Left cardiac atrium (tissue), 4 donors: ENCODE data around the gene FLYWCH1. TPM values are rescaled to one million over a fixed set of nuclear protein-coding genes. Genes with fewer than 3 reads are reported as not detected.
"Not testable (repeated sequence)": the region's sequence is repeated elsewhere in the genome, so short reads cannot be mapped to it uniquely, and the experiment has no call there.

Source experiments
- ATAC-seq, 2 donors: fragments of 200-7000 bp; cut with Tn5 transposase; one replicate each; pipeline ENCODE4 v1.9.1; 2020; ENCODE audit warnings: mild to moderate bottlenecking in 2 of 2, moderate library complexity in 2 of 2
- DNase-seq: peaks from one replicate; pipeline ENCODE4 v3.0.0-alpha.2; 2020
- intact Hi-C, 2 donors: fragments of 100-400 bp; cut with DNase I; formaldehyde crosslinking; loops; one replicate each; pipeline versions ENCODE4 v1.14.1 to v1.15.1; 2022 to 2023
- total RNA-seq, 2 donors: library from RNA; stranded (reverse); fragmentation: NEBNext Ultra II Directional; extraction: Animal tissue kit (Norgen Biotek cat#: 25700); gene quantifications; one replicate each; pipeline ENCODE4 v1.2.1, GENCODE V29; 2021
- donor health status: DM: no; HTN: yes; CAD: no.
- donor health status: DM: no; HTN: yes; CAD: no; lungs with severe emphysema.
- donor health status: DM: yes; HTN: yes; CAD: no.
- donor health status: Dilated cardiomyopathy.

Gene FLYWCH1
- total RNA-seq, 2 donors from 2014 or later = 31.4 to 35.1 TPM

DNA sequence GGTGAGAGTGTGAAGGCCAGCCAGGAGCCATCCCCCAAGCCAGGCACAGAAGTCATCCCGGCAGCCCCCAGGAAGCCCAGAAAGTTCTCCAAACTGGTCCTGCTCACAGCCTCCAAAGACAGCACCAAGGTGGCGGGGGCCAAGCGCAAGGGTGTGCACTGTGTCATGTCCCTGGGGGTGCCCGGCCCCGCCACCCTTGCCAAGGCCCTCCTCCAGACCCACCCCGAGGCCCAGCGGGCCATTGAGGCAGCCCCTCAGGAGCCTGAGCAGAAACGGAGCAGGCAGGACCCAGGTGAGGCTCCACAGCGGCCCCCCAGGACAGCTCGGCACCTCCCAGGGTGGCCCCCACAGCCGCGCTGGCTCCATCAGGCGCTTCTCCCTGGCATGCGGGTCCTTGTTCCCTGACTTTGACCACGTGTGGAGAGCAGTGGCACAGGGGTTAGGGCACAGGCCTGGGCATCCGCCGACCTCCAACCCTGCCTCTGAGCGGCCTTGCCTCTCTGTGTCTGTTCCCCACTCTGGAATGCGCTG, 15.2 kb upstream of the FLYWCH1 start:
- DNase-seq = no peak
- peak in 1 of 2 donors; percentile 7 for ATAC-seq
- intact Hi-C loops = no loop called here

DNA sequence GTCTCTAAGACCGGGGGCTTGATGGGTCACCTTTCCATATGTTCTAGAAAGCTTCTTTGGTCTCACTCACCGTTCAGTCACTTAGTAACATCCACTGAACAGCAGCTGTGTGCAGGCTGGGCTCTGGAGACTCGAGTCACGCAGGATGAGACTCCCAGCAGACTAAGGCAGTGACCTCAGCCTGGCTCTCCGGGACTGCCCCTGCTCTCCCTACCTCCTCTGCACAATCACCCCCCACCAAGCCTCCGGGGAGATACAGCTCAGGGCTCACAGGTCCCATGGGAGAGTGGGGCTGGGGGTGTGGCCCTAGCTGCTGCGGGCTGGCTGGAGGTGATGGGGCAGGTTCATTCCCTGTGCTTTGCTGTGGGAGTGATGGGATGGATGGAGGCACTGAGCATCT, 14.6 kb upstream of the FLYWCH1 start:
- intact Hi-C loops = no loop called here
- no peak for DNase-seq
- no peak for ATAC-seq

DNA sequence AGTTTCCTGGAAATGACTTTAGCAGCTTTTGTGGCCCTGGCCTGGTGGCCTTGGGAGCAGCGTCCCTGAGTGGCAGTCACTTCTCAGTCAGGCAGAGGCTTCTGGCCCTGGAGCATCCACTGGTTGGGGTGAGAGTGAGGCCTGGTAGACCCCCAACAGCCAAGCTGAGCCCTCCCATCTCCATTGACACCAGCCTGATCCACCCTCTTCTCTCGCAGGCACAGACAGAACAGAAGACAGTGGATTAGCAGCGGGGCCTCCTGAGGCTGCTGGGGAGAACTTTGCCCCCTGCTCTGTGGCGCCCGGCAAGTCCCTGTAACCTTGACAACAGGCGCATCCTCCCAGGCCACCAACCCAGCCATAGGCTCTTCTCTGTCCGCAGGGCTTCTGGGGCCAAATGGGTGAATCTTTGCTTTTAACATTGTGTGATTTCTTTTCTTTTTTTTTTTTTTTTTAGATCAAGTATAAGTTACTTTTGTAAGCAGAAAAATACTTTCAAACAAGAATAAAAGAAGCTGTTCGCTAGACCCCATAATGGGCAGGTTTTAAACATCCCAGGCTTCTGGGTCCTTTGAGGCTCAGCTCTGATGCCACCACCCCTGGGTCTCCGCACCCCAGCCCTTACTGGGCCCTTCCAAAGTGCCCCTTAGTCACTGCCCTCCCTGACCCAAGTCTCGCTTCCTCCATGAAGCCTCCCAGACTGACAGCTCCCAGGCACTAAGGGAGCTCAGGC, 12.7 kb upstream of the FLYWCH1 start:
- DNase-seq (no peak), ATAC-seq (no peak)
- intact Hi-C loops = no loop called here

DNA sequence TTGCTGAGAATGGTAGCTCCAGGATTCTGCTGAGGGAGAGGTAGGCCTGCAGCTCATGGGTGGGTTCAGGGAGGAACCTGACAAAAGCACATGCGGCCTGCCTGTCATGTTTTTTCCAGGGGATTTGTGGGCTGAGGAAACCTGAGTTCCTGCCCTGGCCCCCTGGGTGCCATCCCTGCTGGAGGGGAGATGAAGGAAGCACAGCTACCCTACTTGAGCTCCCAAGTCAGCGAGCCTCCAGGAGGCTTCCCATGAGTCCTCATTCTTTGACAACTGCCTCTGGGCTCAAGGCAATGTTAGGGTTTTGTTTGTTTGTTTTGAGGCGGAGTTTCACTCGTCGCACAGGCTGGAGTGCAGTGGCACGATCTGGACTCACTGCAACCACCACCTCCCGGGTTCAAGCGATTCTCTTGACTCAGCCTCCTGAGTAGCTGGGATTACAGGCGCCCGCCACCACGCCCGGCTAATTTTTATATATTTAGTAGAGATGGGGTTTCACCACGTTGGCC, 12.1 kb upstream of the FLYWCH1 start:
- DNase-seq (no peak), ATAC-seq (no peak)
- intact Hi-C loops = no loop called here

DNA sequence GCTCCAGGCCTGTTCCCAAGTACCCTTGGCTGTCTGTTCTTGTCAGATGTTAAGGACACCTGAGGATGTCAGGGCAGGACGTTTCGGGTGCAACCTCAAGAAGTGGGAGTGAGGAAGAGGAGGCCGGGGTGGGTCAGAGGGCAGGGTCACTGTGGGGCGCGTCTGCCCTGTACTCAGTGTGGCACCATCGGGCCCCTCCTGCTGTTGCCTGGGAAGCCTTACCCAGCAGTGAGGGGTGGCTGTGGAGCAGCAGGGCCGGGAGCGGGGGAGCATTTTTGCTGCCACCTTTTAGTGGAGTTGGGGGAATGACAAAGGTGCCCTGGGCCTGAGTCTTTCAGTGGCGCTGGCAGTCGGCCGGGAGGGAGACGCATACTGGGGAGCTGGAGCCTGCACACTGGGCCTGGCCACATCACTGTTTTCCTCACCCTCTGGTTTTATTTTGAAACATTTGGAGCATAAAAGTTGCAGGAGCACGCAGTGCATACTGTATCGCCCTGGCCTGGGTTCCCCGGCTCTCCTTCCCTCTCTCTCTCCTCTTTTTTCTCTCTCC, 11.1 kb upstream of the FLYWCH1 start:
- intact Hi-C loops = no loop called here
- ATAC-seq (no peak), DNase-seq (no peak)

DNA sequence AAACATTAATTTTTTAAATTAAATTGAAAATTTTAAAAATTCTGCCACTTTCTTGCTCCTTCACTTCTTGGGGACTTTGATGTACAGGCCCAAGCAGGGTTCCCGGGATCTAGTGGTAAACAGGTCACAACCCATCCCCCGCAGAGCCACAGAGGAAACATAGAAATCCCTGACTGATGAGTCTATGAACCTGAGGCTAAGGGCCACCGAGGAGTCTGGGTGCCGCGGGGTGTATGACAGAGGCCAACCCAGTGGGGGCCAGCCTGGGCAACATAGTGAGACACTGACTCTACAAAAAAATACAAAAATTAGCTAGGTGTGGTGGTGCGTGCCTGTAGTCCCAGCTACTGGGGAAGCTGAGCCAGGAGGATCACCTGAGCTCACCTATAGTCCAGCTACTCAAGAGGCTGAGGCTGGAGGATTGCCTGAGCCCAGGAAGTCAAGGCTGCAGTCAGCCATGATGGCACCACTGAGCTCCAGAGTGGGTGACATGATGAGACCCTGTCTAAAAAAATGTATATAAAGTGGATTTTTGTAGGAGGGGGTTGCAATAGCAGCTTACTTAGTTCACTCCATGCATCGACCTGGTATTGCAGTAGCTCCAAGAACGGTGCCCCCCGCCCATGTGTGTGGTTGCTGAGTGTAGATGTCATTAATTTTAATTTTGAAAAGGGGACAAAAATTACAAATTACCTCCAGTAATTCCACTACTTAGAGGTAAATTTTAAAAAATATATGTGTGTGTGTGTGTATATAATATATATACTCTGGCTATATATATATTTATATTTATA, 9.2 kb upstream of the FLYWCH1 start:
- intact Hi-C loops = no loop called here
- DNase-seq = no peak

DNA sequence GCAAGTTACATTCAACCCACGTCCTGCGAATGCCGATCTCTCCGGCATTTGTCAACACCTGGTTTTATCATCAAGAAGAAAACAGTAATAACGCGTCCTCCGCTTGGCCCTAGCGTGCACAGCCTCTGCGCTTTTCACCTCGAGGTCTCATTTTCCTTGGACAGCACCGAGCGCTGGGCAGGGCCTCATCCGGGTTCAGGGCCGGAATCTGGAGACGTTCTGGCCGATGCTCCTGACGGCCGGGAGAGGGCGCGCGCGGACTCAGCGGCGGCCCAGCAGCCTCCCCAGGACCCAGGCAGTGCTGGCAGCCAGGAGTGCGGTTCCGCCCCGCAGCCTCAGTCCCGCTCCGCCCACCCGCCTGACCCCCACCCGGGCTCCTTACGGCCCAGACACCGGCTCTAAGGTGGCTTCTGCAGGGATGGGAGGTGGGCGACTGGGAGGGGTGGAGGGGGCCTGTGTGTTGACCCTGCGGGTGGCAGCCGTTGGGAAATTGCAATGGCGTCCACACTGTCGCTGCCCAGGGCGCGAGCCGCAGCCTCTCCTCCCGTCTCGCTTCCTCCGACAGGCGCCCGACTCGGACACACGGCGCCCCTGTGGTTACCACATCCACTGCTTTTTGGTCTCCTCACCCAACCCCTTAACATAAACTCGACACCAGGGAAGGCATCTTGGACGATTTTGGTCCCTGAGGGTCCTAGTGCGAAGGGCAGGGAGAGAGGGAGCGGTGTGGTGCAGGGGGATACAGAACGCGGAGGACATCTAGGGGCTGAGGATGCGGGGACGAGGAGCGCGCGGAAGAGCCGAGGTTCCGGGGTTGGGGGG, 7.4 kb upstream of the FLYWCH1 start:
- ATAC-seq = peak; percentile 64 to 66

More for the DNA sequence above, 9.2 kb upstream of the FLYWCH1 start:
- ATAC-seq = no peak

DNA sequence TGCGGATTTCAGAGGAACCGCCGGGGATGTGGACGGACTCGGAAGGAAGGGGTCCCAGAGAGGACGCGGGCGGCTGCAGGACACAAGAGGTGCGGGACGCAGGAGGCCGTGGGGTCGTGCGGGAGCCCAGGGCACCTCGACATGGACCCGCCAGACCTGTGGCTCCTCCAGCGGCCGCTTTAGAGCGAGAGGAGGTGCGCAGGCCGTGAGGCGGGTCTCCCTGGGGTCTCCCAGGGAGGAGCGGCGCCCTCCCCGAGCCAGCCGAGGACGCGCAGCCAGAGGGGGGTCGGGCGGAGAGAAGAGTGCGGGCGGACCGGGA, 6.8 kb upstream of the FLYWCH1 start:
- ATAC-seq (no peak), DNase-seq (peak; percentile 53)
- intact Hi-C loops = loop anchor here in 1 of 2 donors (2.0 kb wide), 1 partner anchor 22 kb away; the partner anchor contains the start of gene FLYWCH2

More for the DNA sequence above, 7.4 kb upstream of the FLYWCH1 start:
- peak; percentile 88 for DNase-seq
- intact Hi-C loops = loop anchor here in 1 of 2 donors (2.0 kb wide), 1 partner anchor 22 kb away; the partner anchor contains the start of gene FLYWCH2

DNA sequence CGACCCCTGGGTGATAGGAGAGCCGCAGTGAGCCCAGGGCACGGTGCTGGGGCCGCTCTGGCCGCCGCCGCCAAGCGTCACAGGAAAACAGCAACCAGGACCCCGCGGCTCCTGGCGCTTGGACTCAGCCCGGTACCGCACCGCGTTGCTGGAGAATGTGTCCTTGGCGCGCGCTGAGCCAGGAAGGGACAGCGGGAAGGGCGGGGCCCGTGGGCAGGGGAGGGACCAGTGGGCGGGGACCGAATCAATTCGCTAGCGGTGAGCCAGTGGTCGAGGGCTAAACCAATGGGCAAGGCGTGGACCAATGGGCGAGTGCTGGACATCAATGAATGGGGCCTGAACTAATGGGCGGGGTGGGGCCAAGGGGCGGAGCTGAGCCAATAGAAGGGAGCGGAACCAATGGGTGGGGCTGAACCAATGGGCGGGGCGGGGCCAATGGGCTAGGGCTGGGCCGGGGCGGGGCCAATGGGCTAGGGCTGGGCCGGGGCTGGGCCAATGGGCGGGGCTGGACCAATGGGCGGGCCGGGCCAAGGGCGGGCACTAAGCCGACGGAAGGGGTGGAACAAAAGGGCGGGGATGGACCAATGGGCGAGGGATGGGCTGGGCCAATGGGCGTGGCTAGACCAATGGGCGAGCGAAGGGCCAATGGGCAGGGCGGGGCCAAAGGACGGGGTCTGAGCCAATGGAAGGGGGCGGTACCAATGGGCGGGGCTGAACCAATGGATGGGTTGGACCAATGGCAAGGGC, 6.3 kb upstream of the FLYWCH1 start:
- intact Hi-C loops = loop anchor here in 1 of 2 donors (2.0 kb wide), 1 partner anchor 23 kb away; the partner anchor contains the start of gene FLYWCH2
- ATAC-seq (peak; percentile 86 to 91), DNase-seq (peak; percentile 99)

DNA sequence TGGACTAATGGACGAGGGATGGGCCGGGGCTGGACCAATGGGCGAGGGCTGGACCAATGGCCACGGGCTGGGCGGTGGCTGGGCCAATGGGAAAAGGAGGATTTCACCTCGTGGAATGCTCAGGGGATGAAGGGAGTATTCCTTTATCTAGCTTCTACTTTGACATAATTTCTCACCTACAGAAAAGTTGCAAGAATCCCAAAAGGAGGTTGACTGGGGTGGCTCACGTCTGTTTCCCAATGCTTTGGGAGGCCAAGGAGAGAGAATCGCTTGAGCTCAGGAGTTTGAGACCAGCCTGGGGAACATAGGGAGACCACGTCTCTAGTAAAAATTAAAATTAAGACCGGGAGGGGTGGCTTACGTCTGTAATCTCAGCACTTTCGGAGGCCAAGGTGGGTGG, 5.7 kb upstream of the FLYWCH1 start:
- ATAC-seq (no peak), DNase-seq (no peak)
- intact Hi-C loops = loop anchor here in 1 of 2 donors (2.0 kb wide), 1 partner anchor 23 kb away; the partner anchor contains the start of gene FLYWCH2

DNA sequence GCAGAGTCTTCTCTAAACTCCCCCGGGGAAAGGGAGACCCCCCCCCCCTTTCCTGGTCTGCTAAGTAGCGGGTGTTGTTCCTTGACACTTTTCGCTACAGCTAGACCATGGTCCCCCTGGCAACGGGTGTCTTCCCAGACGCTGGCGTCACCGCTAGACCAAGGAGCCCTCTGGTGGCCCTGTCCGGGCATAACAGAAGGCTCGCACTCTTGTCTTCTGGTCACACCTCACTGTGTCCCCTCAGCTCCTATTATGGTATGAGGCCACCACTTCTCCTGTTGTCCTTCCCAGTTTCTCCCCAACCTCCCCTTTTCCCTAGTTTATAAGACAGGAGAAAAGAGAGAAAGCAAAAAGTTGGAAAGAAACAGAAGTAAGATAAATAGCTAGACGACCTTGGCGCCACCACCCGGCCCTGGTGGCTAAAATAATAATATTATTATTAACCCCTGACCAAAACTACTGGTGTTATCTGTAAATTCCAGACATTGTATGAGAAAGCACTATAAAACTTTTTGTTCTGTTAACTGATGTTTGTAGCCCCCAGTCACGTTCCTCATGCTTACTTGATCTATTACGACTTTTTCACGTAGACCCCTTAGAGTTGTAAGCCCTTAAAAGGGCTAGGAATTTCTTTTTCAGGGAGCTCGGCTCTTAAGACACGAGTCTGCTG, 4.5 kb upstream of the FLYWCH1 start:
- intact Hi-C loops, ATAC-seq: not testable (repeated sequence)
- DNase-seq = peak; percentile 65

DNA sequence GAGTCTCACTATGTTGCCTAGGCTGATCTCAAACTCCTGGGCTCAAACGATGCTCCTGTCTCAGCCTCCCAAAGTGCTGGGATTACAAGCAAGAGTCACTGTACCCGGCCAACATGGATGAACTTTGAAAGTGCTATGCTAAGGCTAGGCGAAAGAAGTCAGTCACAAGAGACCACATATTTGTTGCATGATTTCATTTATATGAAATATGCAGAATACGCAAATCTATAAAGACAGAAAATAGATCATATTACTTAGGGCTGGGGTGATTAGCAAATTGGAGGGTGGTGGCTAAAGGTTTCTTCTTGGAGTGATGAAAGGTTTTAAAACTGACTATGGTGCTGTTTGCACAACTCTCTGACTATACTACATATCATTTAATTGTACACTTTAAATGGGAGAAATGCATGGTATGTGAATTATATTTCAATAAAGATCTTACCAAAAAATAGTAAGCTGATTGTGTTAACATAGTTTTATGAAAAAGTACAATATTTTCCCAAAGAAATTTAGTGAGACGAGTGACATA, 1.2 kb upstream of the FLYWCH1 start:
- no peak for ATAC-seq
- intact Hi-C loops = no loop called here
- DNase-seq = no peak

DNA sequence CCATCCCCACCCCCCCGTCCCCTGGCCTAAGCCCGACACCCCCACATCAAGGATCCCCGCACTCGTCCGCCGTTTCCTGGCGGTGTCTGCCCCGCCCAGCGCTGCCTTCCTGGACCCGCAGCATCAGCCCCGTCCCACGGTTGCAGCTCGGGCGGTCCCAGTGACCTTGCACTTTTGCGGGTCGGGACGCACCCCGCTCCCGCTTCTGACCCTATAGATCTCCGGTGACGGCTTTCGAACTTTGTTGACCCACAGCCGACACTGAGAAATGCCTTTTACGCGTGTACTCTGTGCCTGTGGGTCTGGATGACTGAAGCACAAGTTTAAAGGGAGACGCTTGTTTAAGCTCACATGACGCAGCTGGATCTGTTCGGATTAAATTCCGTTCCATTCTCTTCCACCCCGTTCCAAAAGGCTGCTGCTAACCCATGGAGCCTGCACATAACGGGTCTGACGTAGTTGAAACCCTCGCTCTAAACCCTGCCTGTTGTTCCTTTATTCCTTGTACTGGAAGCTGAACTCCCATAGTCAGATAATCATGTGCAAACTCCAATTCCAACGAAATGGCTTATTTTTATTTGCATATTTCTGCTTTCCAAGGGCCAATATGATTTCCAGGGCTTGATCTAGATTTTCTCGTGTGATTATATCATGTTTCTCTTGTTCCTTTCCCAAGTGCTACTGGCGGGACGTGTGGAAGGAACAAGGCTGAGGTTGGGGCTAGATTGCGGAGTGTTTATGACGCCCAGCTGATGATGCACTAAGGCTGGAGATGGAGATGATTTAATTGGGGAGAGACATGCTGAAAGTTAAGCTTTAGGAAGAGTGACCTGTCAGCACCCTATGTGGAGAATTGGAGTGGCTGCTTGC, 834 bp downstream of the FLYWCH1 start:
- DNase-seq (no peak), ATAC-seq (peak; percentile 46 to 60)
- intact Hi-C loops = no loop called here

DNA sequence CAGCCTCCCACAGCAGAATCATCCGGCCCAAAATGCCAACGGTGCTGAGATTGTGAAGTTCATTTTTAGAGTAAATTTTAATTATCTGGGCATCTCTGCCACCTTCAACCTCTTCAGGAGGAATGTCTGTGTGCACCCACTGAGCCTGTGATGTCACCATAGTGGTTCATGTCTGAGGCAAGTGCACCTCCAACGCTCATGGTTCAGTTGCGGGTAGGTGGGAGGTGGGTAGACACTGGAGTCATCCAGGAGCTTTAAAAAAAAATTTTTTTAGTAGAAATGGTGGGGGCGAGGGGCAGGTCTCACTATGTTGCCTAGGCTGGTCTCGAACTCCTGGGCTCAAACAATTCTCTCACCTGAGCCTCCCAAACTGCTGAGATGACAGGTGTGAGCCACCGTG, 1.9 kb downstream of the FLYWCH1 start:
- DNase-seq (no peak), ATAC-seq (no peak)
- intact Hi-C loops = no loop called here

DNA sequence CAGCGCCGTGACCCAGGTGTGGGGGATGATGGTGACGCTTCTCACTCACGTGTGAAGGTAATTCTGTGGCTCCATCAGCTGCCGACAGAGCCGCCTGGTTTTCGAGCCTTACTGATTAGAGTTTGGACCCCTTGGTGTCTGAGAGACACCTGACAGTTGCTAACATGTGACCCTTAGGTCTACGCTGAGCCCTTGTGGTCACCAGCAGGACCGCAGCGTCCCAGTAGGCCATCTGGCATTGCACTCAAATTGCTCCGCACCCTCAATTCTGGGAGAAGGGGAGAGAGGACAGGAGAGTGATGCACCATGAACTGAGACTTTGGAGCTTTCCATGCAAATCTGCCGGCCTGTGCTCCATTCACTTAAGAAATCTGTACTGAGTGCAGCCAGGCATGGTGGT, 2.5 kb downstream of the FLYWCH1 start:
- intact Hi-C loops = no loop called here
- ATAC-seq (no peak), DNase-seq (no peak)

DNA sequence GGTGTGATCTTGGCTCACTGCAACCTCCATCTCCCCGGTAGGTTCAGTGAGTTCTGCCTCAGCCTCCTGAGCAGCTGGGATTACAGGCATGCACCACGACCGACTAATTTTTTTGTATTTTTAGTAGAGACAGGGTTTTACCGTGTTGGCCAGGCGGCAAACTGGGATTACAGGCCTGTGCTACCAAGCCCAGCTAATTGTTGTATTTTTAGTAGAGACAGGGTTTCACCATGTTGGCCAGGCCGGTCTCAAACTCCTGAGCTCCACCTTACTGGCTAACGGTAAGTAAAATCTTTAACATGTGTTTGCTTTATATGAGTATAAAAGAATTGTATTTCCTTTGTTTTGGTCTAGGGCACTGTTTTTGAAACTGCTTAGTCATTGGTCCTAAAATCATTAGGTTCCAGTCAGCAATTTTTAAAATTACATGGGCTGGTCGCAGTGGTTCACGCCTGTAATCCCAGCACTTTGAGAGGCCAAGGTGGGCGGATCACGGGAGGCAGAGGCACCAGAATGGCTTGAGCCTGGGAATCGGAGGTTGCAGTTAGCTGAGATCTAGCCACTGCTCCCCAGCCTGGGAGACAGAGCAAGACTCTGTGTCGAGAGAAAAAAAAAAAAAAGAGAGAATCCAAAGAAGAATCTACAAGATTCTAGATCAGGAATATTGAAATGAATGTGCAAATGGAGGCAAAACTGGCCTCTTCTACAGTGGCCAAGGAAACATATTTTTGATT, 3.6 kb downstream of the FLYWCH1 start:
- intact Hi-C loops = no loop called here
- ATAC-seq (no peak), DNase-seq (no peak)
